GM18861 (cell line): ENCODE data around the gene GNG2.

ENCODE experiments used
- ATAC-seq: cut with Tn5 transposase; IDR thresholded peaks from one replicate; pipeline ENCODE4 v1.9.1; 2021; ENCODE audit not compliant: unreplicated experiment

The GNG2 gene

DNA sequence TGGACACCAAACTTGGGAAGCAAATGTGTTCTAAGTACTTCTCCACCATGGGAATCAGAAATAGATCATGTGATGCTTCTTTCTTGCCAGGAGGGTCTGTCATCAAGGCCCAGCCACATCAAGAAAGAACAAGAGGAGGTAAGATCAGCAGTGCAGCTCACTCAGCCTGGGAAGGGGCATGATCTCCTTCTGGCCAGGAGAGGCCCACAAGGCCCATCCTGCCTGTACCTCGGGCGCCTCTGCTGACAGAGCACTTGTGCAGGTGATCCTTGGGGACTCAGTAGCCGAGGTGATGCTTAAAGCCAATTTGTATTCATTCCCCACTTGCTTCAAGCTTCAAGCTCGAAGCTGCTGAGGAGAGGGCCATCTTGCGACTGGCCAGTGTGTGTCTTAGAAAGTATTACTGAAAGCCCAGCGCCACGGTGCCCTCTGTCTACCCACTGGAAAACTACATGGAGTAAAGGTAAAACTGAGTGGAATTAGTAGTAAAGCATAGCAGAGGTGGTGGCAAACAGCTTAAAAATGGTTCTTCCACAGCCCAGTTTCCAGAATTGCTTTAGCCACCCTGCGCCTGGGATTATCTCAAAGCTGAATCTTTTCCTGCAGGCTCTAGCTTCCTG is 155.1 kb downstream of the GNG2 start:
- no peak for ATAC-seq

DNA sequence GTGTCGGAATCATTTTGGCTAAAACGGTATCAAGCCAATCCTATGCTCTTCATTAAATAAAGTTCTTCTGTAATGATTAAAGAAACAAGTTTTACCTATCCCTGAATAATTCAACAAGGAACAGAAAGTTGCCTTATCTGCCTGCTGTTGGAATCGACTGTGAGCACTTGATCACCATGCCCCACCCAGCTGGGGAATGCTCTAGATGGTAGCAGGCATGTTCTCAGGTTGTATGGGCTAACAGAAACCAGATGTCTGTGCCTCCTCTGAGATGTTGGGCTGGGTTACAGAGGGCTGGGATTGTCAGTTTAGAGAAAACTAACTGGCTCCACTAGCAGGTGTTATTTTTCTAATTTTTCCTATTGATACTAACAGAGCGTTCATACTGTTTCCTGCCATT is 157.8 kb downstream of the GNG2 start:
- no peak for ATAC-seq

DNA sequence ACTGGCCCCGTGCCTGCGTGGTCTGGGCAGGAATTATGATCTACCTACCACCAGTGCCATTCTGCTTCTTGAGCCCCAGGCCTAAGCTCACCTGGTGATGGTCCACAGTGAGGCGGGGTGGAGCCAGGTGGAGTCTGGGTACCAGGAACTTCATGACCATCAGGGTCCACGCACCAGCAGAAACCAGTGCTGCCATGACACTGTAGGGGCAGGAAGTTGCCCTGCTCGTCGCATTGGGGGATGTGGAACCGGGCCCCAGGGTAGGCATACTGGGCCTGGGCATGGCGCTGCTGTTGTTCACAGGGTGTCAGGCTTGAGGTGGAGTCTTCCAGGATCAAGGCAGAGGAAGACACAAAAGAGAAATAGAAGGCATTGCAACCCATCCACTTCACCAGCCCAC is 158.6 kb downstream of the GNG2 start:
- ATAC-seq, result no peak
